HG02763 (cell line): ENCODE data around the gene PRSS38.

Experiments
- ATAC-seq: cut with Tn5 transposase; IDR thresholded peaks from one replicate; pipeline ENCODE4 v1.9.1; 2021; ENCODE audit warnings: mild to moderate bottlenecking, moderate library complexity; ENCODE audit not compliant: unreplicated experiment

The PRSS38 gene

GRCh38 chr1:227792216-227793078, 23.0 kb upstream of the PRSS38 start:
- ATAC-seq: no peak

GRCh38 chr1:227793079-227793947, 22.2 kb upstream of the PRSS38 start:
- ATAC-seq: no peak

- no peak for ATAC-seq
Observed at GRCh38 chr1:227793948-227794816, 21.3 kb upstream of the PRSS38 start.

GRCh38 chr1:227794817-227795192, 20.7 kb upstream of the PRSS38 start:
- ATAC-seq: no peak

GRCh38 chr1:227795732-227796131, 19.7 kb upstream of the PRSS38 start:
- no peak for ATAC-seq

GRCh38 chr1:227796359-227796915, 19.0 kb upstream of the PRSS38 start:
- no peak for ATAC-seq

- no peak for ATAC-seq
Observed at GRCh38 chr1:227797144-227797543, 18.3 kb upstream of the PRSS38 start.

GRCh38 chr1:227797625-227798024, 17.9 kb upstream of the PRSS38 start:
- ATAC-seq: no peak

GRCh38 chr1:227798078-227798802, 17.2 kb upstream of the PRSS38 start:
- no peak for ATAC-seq

- no peak for ATAC-seq
Observed at GRCh38 chr1:227799756-227800155, 15.7 kb upstream of the PRSS38 start.

- ATAC-seq: no peak
Observed at GRCh38 chr1:227803933-227804332, 11.5 kb upstream of the PRSS38 start.

GRCh38 chr1:227805606-227806197, 9.8 kb upstream of the PRSS38 start:
- ATAC-seq: no peak

GRCh38 chr1:227808566-227808965, 6.9 kb upstream of the PRSS38 start:
- no peak for ATAC-seq

- ATAC-seq: no peak
Observed at GRCh38 chr1:227809026-227809425, 6.4 kb upstream of the PRSS38 start.

- no peak for ATAC-seq
Observed at GRCh38 chr1:227813962-227814361, 1.5 kb upstream of the PRSS38 start.

- ATAC-seq: no peak
Observed at GRCh38 chr1:227816750-227817446, 1.4 kb downstream of the PRSS38 start.

GRCh38 chr1:227823537-227823936, 8.1 kb downstream of the PRSS38 start:
- ATAC-seq: no peak

GRCh38 chr1:227824204-227824603, 8.7 kb downstream of the PRSS38 start:
- no peak for ATAC-seq

- no peak for ATAC-seq
Observed at GRCh38 chr1:227828786-227829185, 13.3 kb downstream of the PRSS38 start.
